Stimulated activated memory B cell treated with anti-CD40 and anti-IgM and Interleukin-4, amounts not matched to agents 10 μg/mL and 1 μg/mL and 100 μg/mL, for 72 hours (primary cell): Measurements from ENCODE around the gene ITGB6.

Source experiments
- ATAC-seq: fragments of 150-1000 bp; cut with Tn5 transposase; 2 replicates; pipeline ENCODE4 v1.10.0; 2021
- H3K27ac Mint-ChIP-seq: one replicate; pipeline ENCODE4 v1.8.0; 2022; ENCODE audit warnings: mild to moderate bottlenecking, mixed read lengths
- H3K27me3 Mint-ChIP-seq: one replicate; pipeline ENCODE4 v1.8.0; 2022; ENCODE audit warnings: mixed read lengths
- H3K36me3 Mint-ChIP-seq: one replicate; pipeline ENCODE4 v1.8.0; 2022; ENCODE audit warnings: mixed read lengths
- H3K4me1 Mint-ChIP-seq: one replicate; pipeline ENCODE4 v1.8.0; 2022; ENCODE audit warnings: mixed read lengths
- H3K4me3 Mint-ChIP-seq: one replicate; pipeline ENCODE4 v1.8.0; 2022; ENCODE audit warnings: mild to moderate bottlenecking, moderate library complexity, mixed read lengths
- H3K9me3 Mint-ChIP-seq: one replicate; pipeline ENCODE4 v1.8.0; 2022; ENCODE audit warnings: mixed read lengths

ITGB6 gene, protein sequence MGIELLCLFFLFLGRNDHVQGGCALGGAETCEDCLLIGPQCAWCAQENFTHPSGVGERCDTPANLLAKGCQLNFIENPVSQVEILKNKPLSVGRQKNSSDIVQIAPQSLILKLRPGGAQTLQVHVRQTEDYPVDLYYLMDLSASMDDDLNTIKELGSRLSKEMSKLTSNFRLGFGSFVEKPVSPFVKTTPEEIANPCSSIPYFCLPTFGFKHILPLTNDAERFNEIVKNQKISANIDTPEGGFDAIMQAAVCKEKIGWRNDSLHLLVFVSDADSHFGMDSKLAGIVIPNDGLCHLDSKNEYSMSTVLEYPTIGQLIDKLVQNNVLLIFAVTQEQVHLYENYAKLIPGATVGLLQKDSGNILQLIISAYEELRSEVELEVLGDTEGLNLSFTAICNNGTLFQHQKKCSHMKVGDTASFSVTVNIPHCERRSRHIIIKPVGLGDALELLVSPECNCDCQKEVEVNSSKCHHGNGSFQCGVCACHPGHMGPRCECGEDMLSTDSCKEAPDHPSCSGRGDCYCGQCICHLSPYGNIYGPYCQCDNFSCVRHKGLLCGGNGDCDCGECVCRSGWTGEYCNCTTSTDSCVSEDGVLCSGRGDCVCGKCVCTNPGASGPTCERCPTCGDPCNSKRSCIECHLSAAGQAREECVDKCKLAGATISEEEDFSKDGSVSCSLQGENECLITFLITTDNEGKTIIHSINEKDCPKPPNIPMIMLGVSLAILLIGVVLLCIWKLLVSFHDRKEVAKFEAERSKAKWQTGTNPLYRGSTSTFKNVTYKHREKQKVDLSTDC

DNA sequence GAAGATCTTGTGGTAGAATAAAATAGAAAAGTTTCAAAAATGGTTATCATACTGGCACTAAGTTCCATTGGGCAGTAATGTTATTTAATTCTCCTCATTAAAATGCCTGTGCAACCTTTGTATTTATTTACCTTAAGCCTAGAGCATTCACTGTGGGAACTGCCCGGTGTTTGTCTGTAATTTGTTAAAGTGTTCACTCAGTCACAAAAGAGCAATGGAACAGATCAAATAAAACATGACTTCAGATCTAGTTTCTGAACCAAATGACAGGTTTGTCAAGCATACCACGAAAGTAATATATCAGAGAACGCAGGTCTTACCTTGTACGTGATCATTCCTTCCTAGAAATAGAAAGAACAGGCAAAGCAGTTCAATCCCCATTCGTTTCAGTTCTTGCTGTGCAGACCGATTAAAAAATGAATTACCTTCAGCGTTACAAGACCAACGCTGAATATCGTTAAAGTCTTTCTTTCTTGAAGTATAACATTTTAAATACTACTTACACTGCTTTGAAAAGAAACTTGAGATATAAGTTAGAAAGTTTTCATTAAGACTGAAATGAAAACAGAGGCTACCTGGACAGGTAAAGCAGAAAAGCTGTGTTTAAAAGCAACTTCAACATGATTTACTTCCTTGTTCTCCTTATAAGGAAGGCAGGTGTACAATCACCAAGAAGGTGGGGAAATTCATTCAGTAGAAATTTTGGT lies at the start of gene ITGB6:
ITGB6 (minus strand) TSS at position 590 of the 707 bp plus-strand sequence; CDS start at position 381, 209 bp downstream.
- Mint-ChIP-seq H3K4me3 (no peak within 1 kb of the TSS), H3K27ac (no peak within 1 kb of the TSS), H3K27me3 (no peaks in the 10 kb centered on the region), H3K36me3 (no peaks in the 10 kb centered on the region), H3K4me1 (peaks cover 10% of the 10 kb centered on the region), H3K9me3 (no peaks in the 10 kb centered on the region)
- no peak for ATAC-seq

GRCh38 chr2:160247296-160248035 lies 47.4 kb upstream of the ITGB6 start:
- Mint-ChIP-seq H3K27me3 (no peaks in the 10 kb centered on the region), H3K4me3 (no peak overlapping the region), H3K27ac (no peak overlapping the region), H3K36me3 (no peaks in the 10 kb centered on the region), H3K4me1 (peaks cover 7% of the 10 kb centered on the region), H3K9me3 (no peaks in the 10 kb centered on the region)
- ATAC-seq, result no peak

- H3K36me3 Mint-ChIP-seq, result no peaks in the 10 kb centered on the region
- ATAC-seq, result no peak
- no peak overlapping the region for H3K27ac Mint-ChIP-seq
- peaks cover 7% of the 10 kb centered on the region for H3K4me1 Mint-ChIP-seq
- no peaks in the 10 kb centered on the region for H3K9me3 Mint-ChIP-seq
- H3K4me3 Mint-ChIP-seq, result no peak overlapping the region
- H3K27me3 Mint-ChIP-seq, result no peaks in the 10 kb centered on the region
Measured at GRCh38 chr2:160246356-160246755, 46.3 kb upstream of the ITGB6 start.

- Mint-ChIP-seq H3K36me3 (no peaks in the 10 kb centered on the region), H3K4me3 (no peak overlapping the region), H3K27me3 (no peaks in the 10 kb centered on the region), H3K9me3 (no peaks in the 10 kb centered on the region), H3K27ac (no peak overlapping the region), H3K4me1 (peaks cover 7% of the 10 kb centered on the region)
- ATAC-seq, result no peak
Measured at GRCh38 chr2:160245614-160246155, 45.6 kb upstream of the ITGB6 start.

DNA sequence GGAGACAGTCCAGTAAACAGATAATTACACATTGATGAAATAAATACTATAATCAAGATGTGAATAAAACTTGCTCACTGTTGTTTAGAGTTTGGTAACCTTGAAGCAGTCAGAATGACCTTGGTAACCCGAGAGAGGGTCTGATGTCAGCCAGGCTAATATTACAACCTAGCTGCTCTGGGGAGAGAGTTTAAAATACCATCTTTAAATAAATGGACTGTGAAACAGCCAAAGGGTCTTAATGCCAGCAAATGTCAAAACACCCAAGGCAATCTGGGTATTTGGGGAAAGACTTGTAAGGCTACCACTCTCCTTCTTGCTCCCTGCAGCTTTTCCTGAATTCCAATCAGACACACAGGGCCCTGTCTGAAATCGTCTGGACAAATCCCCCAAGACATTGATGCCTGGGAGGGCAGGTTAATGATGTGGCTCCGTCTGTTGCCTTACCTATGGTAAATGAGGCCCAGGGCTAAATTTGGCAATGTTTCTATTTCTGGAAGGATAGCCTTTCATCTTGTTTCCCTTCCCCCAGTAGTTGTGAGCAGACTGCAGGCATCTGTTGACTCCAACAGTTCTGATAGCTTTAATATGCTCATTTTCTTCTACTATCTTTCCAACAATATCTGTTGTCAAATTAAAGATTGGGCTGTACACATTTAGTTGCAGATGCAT lies 43.0 kb upstream of the ITGB6 start:
- Mint-ChIP-seq H3K27ac (no peak overlapping the region), H3K4me3 (no peak overlapping the region), H3K27me3 (no peaks in the 10 kb centered on the region), H3K4me1 (peaks cover 7% of the 10 kb centered on the region), H3K36me3 (no peaks in the 10 kb centered on the region), H3K9me3 (no peaks in the 10 kb centered on the region)
- ATAC-seq, result no peak

GRCh38 chr2:160241251-160242137 lies 41.4 kb upstream of the ITGB6 start:
- Mint-ChIP-seq H3K9me3 (no peaks in the 10 kb centered on the region), H3K36me3 (no peaks in the 10 kb centered on the region), H3K27ac (no peak overlapping the region), H3K4me3 (no peak overlapping the region), H3K4me1 (peaks cover 7% of the 10 kb centered on the region), H3K27me3 (no peaks in the 10 kb centered on the region)
- no peak for ATAC-seq

DNA sequence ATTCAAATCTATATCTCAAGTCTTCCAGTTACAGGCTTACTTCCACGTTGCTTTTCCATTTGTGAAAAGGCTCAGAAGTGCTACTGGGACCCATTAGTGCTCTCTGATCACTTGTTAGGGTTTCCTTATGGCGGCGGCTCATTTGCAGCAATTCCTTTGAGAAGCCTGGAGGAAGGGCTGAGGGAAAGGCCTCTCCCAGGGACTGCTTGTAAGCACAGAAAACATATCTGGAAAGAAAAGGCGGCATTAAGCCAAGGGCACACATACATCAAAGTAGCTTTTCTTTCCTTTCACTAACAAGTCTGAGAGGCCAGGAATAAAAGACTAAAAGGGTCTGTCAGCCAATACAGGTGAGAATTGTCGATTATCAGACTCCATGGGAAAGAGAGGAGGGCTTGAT lies 39.4 kb upstream of the ITGB6 start:
- Mint-ChIP-seq H3K4me3 (no peak overlapping the region), H3K36me3 (no peaks in the 10 kb centered on the region), H3K9me3 (no peaks in the 10 kb centered on the region), H3K27ac (no peak overlapping the region), H3K27me3 (no peaks in the 10 kb centered on the region), H3K4me1 (no peaks in the 10 kb centered on the region)
- no peak for ATAC-seq

GRCh38 chr2:160238392-160238791 lies 38.3 kb upstream of the ITGB6 start:
- Mint-ChIP-seq H3K27ac (no peak overlapping the region), H3K27me3 (peaks cover 7% of the 10 kb centered on the region), H3K4me3 (no peak overlapping the region), H3K4me1 (no peaks in the 10 kb centered on the region), H3K36me3 (no peaks in the 10 kb centered on the region), H3K9me3 (no peaks in the 10 kb centered on the region)
- ATAC-seq, result no peak

DNA sequence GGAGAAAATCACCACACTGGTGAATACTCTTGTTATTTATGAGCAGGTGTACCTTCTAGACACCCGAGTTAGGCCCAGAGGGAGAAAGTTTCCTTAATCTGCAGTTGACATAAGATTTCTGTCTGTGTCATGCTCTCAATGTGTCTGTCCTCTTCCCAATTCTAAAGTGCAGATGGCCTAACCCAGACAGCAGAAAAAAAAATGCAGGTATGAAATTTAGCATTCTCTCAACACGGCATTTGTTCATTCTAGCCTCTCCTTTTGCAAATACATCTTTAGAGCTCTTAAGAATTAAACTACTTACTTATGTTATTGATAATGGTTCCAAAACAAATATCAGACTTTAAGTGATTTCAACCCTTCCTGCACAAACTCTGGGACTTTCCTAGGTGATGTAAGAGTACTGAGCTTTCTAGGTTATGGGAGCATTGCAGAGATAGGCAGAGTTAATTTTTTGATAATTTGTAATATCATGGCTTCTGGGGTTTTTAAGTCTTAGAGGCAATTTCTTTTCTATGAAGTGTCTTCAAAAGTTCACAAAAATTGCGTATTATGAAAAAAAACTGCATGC lies 32.9 kb upstream of the ITGB6 start:
- Mint-ChIP-seq H3K27me3 (peaks cover 24% of the 10 kb centered on the region), H3K27ac (no peak overlapping the region), H3K36me3 (no peaks in the 10 kb centered on the region), H3K4me1 (no peaks in the 10 kb centered on the region), H3K9me3 (no peaks in the 10 kb centered on the region), H3K4me3 (no peak overlapping the region)
- ATAC-seq, result no peak

DNA sequence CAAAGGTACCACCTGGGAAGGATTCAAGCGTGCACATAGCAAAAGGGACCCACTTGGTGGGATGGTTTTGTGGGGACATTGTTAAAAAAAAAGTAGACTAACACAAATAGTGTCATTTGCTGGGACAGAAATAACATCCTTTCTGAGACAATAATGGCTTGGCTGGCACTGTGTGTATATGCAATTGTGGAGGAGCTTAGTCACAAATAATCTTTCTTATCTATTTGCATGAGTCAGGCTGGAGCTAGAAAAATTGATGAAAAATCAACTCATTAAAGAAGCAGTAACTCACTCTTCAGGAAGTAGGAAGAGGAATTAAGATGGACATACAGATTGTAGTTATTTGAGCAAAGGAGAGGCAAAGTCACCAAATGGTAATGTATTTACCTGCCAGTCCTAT lies 29.5 kb upstream of the ITGB6 start:
- no peak for ATAC-seq
- Mint-ChIP-seq H3K4me1 (no peaks in the 10 kb centered on the region), H3K27me3 (peaks cover 35% of the 10 kb centered on the region), H3K36me3 (no peaks in the 10 kb centered on the region), H3K4me3 (no peak overlapping the region), H3K9me3 (no peaks in the 10 kb centered on the region), H3K27ac (no peak overlapping the region)

DNA sequence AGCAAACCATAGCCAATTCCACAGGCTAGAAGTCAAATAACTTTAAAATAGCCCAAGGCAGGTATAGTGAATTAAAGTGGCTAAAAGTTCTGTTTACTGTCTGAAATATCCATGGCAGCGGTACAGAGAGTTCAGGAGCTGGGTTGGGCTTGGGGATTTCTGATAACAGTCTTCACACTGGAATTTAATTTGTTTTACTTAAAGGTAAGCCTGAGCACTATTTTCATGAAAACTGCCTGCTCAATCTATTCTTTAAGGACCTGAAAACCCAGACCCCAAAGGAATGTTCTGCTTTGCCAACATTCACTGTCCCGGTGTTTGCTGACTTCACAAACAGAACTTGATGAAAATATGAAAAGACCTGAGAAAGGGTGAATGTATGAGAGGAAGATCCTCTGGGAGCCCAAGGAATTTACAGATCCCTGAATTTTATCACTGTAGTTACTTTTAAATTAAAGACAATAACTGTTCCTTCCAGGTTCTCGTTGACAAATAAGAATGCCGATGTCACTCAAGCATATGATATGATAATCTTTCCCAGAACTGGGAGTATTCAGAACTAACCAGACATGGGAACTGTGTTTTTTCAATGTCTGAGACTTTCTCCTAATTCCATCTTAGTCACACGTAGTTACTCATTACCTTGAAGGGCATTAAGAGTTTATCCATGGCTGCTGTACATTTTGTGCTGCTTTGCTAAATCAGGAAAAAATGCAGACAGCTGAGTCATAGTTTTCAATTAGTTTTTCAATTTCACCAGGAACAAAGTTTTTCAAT lies 28.3 kb upstream of the ITGB6 start:
- no peak overlapping the region for H3K27ac Mint-ChIP-seq
- no peaks in the 10 kb centered on the region for H3K9me3 Mint-ChIP-seq
- no peaks in the 10 kb centered on the region for H3K36me3 Mint-ChIP-seq
- H3K4me1 Mint-ChIP-seq, result no peaks in the 10 kb centered on the region
- no peak overlapping the region for H3K4me3 Mint-ChIP-seq
- peaks cover 28% of the 10 kb centered on the region for H3K27me3 Mint-ChIP-seq
- ATAC-seq, result no peak

- H3K9me3 Mint-ChIP-seq, result no peaks in the 10 kb centered on the region
Measured at GRCh38 chr2:160227293-160227915, 27.3 kb upstream of the ITGB6 start.

More at GRCh38 chr2:160227293-160227915, 27.3 kb upstream of the ITGB6 start:
- Mint-ChIP-seq H3K27me3 (peaks cover 30% of the 10 kb centered on the region), H3K36me3 (no peaks in the 10 kb centered on the region), H3K4me3 (no peak overlapping the region), H3K4me1 (no peaks in the 10 kb centered on the region), H3K27ac (no peak overlapping the region)
- no peak for ATAC-seq
